CD4-positive, alpha-beta T cell treated with Interferon alpha-2 for 1 hour (primary cell): ENCODE results near the gene DPEP3.
A peak's percentile ranks its signal among the peaks of the same experiment; 100 is the strongest.
"Not testable (repeated sequence)": the region's sequence is repeated elsewhere in the genome, so short reads cannot be mapped to it uniquely, and the experiment has no call there.

Experiments used
- DNase-seq, 2 donors: peaks; one replicate each; pipeline ENCODE4 v3.0.0-alpha.2; 2020 to 2022

The DPEP3 gene

DNA sequence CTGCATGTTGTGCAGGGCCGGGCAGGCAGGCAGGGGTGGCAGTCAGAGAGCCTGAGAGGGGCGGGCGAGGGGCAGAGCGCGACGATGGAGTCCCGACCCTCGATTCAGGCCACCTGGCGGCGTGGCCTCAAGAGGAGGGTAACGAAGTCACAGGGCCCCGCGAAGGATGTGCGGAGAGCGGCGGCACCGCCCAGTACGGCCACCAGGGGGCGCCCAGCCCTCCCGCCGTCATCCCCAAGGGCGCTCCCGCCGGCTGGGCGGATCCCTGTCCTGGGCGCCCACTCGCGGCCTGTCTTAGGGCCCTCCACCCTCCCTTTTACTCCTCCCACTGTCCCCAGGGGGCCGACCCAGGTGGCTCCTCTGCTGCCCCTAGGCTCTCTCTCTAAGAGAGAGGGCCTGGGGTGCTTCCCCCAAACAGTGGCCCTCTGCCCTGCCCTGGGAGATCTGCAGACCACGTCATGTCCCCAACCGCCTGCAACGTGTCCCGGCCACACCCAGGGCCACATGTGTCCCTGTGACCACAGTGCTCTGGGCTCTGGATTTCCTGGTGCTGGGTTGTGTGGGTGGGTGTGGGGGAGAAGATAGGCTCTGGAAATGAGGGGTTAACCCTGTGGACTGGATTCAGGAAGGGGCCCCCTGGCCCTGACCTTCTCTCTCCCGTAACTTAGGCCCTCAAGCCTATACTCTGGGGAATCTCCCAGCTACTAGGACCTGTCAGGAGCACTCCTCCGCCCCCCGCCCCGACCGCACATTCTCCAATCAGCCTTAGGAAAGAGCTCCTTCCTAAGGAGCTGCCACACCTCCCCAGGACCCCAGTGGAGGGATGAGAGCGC lies 13.1 kb upstream of the DPEP3 start:
- DNase-seq = peak; percentile 84 to 87

DNA sequence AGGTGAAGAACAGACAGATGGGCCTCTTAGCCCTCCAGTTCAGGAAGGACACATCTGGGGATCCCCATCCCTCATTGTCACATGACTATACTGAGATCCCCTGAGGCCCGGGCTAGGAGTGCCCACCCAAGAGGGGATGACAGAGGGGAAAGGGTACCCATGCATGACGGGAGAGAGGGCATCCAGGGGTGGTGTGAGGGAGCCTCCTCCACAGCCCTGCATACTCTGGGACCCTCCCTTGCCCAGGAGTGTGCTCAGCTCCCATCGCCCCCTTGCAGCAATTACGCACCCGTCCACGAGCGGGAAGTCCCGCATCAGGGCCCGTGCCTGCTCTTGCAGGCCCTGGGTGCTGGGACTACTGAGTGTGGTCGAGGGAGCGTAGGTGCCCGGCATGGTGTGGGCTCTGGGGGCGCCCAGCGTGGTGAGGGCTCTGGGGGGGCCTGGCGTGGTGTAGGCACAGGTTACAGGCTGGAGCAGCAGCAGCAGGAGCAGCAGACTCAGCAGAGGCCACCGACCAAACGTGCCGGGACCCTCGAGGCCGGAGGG lies 12.4 kb upstream of the DPEP3 start:
- DNase-seq = no peak

DNA sequence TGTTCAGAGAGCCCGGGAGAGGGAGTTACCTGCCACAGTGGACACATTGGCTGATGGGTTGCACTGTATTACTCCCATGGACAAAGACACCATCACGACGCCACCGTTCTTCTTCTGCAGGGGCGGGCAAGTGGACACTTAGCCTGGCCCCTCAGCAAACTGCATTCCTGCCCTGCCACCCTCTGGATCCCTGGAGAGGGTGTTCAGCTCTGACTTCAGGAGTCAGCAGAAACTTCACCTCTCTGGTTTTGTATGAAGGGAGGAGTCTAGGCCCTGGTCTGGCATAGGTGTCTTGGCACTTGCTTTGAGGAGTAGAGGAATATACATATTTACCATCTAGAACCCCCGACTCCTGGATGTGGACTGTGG lies 9.7 kb upstream of the DPEP3 start:
- no peak for DNase-seq

DNA sequence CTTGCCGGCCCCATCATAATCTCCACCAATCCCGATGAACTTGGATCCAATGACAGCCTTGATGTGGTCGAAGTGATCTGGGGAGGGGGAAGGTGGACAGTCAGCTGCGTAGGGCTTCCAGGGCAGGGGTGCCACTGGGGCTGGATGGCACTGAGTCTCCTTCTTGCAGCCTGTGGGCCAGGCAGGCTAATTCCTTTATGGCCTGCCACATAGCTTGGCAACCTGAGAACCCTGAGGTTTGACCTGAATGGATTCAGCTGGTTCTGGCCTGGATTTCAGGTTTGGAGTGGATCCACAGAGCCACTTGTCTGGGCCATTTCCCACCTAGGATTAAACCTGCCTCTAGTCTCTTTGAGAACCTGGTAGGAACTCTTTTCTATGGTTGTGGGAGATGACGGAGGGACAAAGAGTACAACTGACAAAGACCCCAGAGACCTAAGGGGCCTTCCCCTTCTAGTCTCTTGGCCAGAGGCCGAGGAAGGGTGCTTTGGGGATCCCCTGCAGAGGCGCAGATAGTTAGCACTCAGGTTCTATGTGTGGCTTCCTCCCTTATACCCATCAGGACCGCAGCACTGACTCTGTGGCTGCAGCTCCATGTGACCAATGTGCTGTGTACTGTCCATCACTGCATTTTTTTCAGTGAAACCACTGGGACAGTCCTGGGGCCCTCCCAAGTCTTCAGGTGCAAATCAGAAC lies 9.2 kb upstream of the DPEP3 start:
- no peak for DNase-seq

DNA sequence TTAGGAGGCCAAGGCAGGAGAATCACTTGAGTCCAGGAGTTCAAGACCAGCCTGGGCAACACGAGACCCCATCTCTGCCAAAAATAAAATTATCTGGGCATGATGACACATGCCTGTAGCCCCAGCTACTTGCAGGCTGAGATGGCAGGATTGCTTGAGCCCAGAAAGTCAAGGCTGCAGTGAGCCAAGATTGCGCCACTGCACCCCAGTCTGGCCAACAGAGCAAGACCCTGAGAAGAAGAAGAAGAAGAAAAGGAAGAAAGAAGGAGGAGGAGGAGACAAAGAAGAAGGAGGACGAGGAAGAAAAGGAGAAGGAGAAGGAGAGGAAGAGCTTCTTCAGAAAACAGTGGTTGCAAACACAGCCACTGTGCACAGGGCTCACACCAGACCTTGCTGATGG lies 8.4 kb upstream of the DPEP3 start:
- DNase-seq = no peak

DNA sequence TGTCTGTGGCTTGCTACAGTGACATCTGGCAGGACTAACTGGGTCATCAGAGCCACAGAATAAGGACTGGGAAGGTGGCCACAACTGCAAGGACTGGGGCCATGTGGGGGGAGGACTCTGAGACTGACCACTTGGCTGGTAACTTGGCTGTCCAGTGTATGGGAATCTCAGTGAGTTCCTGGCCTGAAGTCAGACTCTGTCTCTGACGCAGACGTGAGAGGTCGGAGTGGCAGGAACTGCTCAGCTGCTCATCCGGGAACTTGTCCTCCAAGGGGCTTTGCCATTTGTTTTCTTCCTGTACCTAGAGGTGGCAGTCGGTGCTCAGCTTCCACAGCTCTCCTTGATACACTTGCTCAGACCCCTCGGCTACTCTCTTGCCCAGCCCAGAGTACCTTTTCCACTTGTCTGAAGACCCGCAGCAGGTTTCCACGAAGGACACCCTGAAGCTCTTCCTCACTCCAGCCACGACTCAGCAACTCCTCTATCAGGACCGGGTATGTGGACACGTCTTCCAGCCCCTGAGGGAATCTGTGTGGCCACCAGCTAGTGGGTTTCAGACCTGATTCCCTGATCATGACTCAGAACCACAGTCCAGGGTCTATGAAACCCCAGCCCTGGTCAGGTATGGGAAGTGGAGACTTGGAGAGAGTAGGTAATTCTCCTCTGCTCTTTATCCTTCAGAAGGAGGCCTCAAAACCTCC lies 7.3 kb upstream of the DPEP3 start:
- no peak for DNase-seq

DNA sequence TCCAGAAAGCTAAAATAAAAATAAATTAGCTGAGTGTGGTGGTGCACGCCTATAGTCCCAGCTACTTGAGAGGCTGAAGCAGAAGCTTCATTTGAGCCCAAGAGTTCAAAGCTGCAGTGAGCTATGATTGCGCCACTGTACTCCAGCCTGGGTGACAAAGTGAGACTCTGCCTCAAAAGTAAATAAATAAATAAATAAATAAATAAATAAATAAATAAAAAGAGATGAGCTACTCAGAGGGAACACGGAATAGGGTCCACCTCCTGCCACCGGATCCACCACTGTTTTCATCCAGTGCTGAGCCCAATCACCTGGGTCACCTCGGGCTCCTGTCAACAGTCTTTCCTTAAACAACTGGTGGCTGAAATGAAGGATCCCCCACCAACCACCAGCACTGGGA lies 6.7 kb upstream of the DPEP3 start:
- DNase-seq = no peak

DNA sequence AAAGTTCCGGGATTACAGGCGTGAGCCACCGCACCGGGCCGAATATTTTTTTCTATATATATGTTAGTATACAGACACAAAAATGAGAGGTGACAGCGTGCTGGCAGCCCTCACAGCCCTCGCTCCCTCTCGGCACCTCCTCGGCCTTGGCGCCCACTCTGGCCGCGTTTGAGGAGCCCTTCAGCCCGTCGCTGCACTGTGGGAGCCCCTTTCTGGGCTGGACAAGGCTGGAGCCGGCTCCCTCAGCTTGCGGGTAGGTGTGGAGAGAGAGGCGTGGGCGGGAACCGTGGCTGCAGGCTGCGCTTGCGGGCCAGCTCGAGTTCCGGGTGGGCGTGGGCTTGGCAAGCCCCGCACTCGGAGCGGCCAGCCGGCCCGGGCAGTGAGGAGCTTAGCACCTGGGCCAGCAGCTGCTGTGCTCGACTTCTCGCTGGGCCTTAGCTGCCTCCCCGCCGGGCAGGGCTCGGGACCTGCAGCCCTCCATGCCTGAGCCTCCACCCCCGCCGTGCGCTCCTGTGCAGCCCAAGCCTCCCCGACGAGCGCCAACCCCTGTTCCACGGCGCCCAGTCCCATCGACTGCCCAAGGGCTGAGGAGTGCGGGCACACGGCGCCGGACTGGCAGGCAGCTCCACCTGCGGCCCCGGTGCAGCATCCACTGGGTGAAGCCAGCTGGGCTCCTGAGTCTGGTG lies 1.9 kb upstream of the DPEP3 start:
- DNase-seq = no peak

DNA sequence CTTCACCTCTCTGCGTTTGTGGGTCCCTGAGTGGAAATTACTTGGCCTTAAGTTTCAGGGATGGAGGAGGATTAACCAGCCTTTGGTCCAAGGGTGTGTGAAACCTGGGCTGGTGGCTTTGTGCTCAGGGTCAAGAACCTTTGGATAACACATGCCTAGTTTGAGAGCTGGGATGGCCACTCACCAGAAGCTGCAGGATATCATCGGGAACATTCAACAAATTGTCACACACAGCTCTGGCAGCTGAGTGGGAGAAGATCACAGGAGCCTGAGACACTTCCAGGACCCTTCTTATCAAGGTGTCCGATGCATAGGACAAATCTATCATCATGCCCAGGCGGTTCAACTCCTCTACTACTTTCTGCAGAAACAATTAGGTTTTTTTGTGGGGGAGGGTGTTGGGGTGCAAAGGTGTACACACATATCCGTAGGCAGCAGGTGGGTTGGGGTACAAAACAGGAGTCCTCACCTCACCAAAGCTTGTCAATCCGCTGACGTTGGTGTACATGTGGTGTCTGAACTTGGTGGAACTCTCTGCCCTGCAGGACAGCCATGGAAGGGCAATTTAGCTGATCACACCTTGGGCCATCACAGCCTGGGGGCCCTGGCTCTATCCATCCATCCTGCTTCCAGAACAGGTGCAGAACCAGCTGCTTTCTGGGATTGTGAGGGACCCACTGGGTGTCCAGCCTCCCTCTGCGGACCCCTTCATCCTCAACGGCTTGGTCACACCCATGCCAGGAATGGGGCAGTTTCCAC lies 2.7 kb downstream of the DPEP3 start:
- no peak for DNase-seq

DNA sequence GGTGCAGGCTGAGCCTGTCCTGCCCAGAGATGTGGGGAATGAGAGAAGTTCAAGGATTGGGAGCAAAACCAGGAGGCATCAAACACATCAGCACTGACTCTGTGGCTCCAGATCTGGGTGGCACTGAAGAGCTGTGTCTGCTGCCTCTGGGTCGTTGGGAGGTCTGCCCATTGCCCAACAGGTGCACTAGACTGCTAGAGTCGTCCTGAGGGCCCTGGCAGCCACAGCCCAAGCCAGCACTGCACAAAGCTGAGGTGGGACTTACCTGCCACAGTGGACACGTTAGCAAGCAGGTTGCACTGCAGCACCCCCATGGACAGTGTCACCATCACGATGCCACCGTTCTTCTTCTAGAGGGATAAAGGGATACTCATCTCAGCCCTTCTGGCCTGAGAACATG lies 3.3 kb downstream of the DPEP3 start:
- DNase-seq = no peak

DNA sequence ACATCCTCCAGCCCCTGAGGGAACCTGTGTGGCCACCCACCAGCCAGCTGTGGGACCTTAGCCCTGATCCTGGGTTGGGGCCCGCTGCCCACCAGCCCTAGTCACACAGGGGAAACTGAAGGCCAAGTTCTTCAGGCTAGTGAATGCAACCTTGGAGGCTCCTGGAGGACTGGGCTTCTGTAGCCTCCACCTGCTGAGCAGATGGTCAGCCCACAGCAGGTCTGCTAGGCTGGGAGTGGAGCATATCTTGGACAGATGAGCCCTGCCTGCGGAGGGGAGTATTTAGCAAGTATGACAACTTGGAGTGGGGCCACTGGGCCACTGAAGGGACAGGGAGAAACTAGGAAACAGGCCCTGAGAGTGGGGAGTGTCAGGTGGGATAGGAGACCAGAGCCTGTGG lies 4.1 kb downstream of the DPEP3 start:
- no peak for DNase-seq

DNA sequence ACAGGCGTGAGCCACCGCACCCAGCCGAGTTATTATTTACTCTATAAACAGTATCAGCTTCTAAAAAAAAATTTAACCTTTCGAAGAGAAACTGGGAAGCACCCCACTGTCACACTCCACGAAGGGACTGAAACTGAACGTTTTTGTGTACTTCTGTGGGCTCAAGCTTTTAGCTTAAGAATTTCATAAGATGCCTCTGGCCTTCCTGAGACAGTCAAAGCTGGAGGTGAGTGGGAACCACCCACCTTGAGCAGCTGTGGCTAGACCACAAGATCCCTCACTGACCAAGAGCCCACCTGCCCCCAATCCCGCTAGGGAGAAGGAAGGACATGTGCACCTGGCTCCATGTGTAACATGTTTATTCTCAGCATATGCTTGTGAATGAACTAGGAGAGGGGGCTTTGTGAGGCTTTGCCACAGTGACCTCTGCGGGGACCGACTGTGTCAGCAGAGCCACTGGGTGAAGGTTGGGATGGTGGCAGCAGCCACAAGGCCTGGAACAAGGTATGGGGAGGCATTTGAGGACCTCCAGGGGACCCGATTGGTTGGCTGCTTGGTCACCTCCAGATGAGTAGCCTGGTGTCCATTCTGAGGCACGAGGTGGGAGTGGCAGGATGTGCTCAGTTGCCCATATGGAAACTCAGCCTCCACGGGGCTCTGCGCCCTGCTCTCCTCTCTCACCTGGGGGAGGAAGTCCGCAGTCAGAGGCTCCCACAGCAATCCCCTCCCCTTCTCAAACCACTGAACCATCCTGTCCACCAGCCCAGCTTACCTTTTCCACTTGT lies 4.8 kb downstream of the DPEP3 start:
- DNase-seq = no peak

DNA sequence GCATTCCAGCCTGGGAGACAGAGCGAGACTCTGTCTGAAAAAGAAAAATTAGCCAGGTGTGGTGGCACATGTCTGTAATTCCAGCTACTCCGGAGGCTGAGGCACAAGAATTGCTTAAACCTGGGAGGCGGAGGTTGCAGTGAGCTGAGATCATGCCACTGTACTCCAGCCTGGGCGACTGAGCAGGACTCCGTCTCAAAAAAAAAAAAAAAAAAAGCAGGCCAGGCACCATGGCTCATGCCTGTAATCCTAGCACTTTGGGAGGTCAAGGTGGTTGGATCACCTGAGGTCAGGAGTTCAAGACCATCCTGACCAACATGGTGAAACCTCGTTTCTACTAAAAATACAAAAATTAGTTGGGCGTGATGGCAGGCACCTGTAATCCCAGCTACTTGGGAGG lies 8.0 kb downstream of the DPEP3 start:
- DNase-seq = not testable (repeated sequence)

DNA sequence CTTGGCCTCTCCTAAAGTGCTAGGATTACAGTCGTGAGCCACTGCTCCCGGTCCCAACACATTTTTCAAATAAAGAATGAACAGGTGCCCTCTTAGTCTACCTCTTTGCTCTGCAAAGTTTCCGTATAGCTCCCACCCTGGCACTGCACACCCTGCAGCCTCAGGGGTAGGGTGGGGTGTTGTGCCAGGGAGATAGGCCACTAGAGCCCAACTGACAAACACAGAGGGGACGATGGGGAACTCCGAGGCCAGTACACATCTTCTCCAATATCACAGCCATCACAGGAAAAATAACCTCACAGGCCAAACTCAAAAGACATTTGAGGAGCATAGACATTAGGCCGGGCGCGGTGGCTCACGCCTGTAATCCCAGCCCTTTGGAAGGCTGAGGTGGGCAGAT lies 9.2 kb downstream of the DPEP3 start:
- no peak for DNase-seq

DNA sequence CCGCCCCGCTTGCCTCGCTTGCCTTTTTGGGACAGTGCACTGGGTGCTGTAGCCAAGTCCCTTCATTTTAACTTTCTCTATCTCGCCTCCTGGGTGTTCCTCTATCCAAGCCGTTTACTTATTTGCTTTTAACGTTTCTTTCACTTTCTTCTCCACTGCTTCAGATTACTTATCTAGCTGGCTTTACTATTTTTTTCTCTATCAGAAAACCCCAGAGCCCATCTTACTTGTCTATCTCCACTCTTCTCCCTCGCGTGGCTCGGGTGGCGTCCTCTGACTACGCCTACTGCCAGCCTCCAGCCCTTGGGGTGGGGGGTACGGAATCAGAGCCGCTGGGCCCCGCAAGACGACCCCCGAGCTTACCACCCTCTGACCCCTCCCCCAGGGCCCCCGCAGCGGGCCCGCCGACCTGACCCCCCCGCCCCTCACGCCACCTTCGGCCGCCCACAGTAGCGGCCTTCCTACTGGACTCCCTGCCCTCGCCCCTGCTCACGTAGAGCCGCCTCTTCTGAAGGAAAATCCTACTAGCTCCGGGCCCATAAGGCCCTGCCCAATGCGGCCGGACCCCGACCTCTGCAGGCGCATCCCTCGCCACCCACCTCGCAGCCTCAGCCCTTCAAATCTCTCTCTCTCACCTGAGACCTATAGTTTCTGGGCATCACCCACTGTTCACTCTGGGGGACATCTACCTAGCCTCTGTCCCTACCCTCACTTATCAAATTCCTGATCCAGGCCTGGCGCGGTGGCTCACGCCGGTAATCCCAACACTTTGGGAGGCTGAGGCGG lies 10.9 kb downstream of the DPEP3 start:
- DNase-seq = peak in 1 of 2 donors; percentile 39

DNA sequence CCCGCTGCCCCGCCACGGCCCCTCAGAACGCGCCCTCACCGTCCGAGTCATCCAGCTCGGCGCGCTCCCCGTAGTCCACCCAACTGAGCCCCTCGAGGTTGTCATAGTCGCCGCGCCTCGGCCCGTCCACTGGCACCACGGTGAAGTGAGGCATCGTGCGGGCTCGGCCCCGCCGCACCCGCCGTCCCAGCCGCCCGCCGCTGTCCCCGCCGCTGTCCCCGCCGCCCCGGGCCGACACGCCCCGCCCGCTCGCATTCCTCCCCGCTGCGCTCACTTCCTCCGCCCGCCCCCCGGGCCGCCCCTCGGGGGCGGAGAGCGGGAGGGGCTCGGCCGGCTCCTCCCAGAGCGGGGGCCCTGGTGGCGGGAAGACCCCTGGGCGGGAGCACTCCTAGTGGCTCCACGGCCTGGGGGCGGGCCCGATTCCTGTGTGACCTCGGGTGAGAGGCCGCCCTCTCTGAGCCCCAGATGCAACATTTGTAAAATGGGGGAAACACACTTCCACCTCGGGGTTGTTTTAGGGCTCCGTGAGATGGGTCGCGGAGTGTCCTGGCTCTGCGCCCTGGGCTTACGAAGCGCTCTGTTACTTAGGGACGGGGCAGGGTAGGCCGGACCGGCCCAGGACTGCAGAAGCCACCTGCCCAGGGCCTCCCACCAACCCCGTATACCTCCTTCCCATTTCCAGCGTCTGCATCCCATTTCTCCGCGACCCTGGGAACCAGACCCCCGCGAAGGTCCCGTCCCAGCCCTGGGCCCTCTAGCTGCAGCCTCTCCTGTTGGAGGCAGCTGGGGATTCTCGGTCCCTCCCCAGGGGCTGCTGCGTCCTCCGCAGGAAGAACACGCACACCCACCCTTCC lies 11.7 kb downstream of the DPEP3 start, which contains the start of gene SLC12A4:
SLC12A4 (minus strand) TSS at position 238 of the 854 bp plus-strand sequence; CDS start at position 154, 84 bp downstream.
- peak; percentile 85 to 93 for DNase-seq

DNA sequence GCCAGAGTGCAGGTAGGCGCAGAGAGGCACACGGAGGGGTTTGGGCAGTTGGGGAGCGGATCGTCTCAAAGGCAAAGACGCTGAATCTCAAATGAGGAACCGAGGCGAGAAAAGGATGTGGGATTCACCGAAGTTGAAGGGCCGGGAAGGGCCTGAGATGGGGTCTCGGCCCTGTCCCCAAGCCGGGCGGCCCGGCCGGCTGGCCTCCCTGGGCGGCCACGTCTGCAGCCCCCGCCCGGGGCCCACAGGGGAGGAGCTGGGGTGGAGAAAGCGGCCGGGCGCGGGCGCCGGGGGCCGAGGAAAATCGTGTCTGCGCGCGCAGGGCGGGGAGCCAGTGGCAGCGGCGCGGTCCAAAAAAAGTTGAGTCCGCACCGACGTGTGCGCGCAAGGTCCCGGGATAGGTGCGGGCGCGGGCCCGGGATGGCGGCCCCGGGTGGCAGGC lies 12.3 kb downstream of the DPEP3 start:
- DNase-seq = peak in 1 of 2 donors; percentile 38

DNA sequence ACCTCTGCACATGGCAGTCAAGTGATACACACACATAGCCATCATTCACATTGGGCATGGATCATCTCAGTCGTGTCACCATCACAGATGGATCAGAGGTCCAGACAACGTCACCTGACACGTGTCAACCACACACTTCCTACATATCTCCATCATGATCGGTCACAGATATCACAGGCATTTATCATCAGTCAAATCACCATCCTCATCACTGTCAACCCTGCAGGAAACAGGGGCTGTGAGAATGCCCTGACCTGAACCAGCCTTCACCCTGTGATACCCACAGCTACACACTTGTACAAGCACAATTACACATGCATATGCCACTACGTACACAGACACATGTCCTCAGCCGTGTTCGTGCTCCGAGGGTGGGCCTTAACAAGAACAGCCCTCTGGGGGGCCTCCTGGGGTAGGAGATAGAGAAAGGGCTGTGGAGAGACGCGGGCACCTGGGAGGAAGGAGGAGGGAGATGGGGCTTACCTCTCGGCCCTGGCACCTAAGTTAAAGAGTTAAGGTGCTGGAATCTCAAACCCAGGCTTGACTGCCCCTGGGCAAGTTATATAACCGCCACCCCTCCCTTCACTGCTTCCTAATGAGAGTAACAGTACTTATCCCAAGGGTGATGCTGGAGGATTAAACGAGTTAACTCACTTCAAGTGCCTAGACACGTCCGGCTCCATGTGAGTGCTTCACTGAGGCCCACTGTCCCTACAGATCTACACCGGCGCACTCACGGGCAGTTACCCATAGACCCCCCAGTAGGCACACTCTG lies 12.9 kb downstream of the DPEP3 start:
- peak in 1 of 2 donors; percentile 40 for DNase-seq
